Fibroblast of lung (primary cell): Measurements from ENCODE around the gene TEX29.

ENCODE experiments used
- CTCF ChIP-seq, 2 donors: IDR thresholded peaks in 1 of 2; conservative IDR thresholded peaks in 1 of 2; 1 replicate in 1 of 2; 2 replicates in 1 of 2; pipeline ENCODE4 v1.5.1; 2011 to 2012; ENCODE audit warnings: low read length in 2 of 2, control low read depth in 1 of 2, inconsistent platforms in 1 of 2, low read depth in 1 of 2, mild to moderate bottlenecking in 1 of 2
- EZH2 ChIP-seq: IDR thresholded peaks from 2 replicates; pipeline ENCODE4 v1.5.1; 2012; ENCODE audit warnings: low read length, control low read depth, mild to moderate bottlenecking; ENCODE audit errors: missing control alignments

GRCh38 chr13:111388851-111389500 lies 68.5 kb downstream of the TEX29 start:
- TF ChIP-seq CTCF (conservative IDR thresholded peaks at IDR 0.05 in 1 of 2, IDR thresholded peaks at IDR 0.05 in 1 of 2; ENCODE audit: low read depth in 1 of 2, low read length in 2 of 2) (no peak), EZH2 (no peak)
